HG02840 (cell line): ENCODE data around the gene EHF.

Source experiments
- ATAC-seq: cut with Tn5 transposase; IDR thresholded peaks from one replicate; pipeline ENCODE4 v1.9.1; 2021; ENCODE audit warnings: mild to moderate bottlenecking, moderate library complexity, moderate number of reproducible peaks; ENCODE audit not compliant: unreplicated experiment, low FRiP score

The EHF gene

DNA sequence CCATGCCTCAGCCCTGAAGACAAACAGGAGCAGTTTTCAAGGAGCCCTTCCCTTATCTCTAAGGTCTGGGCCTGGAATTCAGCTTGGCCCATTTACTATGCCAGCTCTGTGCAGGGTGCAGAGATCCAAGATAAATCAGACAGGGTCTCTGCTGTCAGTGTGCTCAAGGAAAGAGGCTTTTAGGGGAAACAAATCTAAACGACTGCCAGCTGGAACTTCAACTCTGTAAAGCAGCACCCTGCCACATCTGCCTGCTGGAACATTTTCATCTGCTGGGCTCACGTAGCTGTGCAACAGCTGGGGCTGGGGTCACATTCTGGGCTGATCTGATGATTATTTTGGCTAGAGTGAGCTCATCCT is 19.8 kb upstream of the EHF start:
- no peak for ATAC-seq

DNA sequence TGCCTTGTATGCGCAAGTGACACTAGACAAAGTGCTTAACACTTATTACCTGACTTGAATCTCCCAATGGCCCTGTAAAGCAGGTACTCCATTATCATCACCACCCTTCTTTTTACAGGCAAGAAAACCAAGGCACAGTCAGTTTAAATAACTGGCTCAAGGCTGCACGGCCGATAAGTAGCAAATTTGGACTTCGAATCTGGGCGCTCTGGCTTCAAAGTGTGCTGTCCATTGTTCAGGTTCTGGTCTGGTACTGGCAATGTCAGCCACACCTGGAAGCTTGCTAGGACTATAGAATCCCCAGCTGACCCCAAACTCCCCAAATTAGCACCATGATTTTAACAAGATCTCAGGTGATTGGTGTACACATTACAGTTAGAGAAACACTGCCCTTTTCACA is 19.3 kb upstream of the EHF start:
- no peak for ATAC-seq

DNA sequence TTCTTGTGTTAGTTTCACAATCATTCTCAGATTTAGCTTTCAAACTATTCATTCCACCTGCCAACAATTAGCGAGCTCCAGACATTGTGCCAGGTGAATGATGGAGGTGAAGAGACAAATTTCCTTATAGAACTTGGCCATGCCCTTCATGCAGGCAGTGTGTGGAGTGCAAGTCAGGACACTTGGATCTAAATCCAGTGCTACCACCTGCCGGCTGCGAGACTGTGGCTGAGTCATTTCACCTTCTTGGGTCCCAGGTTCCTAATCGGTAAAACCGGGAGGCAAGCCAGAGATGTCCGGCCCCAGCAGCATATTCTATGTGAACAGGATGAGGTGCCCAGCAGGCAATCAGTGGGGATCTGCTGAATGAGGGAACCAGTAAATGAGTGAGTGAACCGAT is 18.6 kb upstream of the EHF start:
- no peak for ATAC-seq

DNA sequence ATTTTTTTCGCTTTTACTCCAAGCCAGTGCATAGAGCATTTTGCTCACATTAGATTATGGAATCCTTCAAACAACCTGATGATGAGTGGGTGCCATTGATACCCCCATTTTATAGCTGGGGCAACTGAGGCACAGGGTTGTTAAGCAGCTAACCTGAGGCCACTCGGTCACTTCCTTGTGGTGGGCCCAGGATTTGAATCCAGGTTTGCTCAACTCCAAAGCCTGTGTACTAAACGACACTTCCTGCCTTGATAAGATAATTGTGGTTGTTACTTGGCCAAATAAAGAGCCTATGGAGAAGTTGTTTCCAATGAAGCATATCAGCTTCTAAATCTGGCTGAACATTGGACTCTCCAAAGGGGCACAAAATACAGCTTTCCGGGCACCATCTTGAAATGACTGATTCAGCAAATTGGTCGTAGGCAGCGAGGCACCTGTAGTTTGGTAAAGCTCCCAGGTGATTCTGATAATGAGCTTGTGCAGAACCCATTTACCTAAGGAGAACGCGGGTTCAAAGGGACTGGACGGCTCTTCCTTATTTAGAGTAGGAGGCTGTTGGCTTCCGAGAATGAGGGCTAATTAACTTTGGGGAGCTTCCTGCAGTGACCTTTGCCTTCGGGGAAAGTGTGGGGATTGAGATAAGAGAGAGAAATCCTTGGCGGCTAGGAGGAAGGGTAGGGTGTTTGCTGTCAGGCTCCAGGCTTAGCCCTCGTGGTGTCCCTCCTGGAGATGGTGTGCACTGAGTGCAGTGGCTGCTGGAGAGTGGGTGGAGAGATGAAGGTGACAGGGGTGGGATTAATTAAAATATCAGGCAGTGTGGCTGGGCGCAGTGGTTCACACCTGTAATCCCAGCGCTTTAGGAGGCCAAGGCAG is 17.5 kb upstream of the EHF start:
- ATAC-seq: no peak

DNA sequence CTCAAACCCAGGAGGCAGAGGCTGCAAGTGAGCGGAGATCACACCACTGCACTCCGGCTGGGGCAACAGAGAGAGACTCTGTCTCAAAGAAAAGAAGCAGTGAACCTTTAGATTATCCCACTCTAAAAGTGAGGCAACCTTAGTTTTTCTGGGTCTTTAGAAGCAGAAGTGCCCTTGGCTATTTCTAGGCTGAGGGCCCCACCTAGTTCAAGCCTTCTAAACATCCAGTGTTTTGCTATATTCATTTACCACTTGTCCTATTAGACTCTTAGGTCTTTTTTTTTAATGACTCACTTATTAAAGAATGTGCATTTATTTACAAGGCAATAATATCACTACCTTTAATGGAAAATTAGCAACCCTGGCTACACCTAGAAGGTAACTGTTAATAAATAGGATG is 16.7 kb upstream of the EHF start:
- no peak for ATAC-seq

DNA sequence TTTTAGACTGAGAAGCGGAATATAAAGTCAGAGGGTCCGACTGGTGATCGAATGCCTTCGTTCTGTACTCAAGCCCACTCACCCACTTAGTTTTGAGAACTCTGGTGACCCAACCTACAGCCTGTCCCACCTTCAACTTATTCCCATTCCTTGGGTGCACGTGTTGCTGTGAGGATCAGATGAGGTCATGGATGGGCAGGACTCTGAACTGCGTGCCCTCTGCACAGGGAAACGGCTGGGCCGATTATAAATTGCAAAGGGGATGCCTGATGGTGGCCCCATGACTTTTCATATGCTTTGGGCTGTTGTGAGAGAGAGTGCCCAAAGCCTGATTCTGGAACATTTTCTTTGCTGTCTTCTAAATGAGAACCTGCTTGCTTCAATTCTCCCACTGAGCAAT is 16.0 kb upstream of the EHF start:
- ATAC-seq: no peak

DNA sequence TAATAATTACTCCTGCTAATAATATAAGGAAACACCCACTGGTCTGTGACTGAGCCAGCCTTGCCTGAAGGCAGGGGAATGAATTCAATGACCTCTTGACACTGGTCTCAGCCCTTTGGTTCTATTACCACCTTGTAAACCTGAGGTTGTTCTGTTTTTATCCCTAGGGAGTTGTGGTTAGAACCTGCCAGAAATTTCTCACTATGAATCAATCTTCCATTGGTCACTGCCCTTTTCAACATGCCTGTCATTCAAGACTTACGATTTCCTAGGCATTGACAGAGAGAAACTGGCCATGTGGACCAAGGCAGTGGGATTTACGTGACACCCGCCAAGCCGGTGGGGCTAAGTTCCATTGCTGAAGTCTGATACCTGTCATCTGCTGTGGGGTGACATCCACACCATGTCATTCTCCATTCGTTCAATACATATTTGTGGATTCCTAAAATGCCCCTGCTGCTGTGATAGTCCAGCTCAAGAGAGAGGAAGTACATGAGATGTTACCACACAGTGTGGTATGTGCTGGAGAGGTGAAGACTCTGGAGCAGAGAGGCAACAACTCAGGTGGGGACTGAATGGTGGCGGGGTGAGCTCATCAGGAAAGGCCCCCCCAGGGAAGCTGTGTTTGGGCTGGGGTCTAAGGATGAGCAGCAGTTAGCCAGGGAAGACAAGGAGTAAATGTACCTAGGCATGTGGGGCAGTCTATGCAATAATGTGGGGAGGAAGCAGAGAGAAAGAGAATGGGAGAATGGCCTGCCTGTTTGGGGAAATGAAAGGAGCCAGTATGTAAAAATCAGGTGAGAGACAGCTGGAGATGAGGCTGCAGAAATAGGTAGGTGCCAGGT is 15.2 kb upstream of the EHF start:
- ATAC-seq: no peak

DNA sequence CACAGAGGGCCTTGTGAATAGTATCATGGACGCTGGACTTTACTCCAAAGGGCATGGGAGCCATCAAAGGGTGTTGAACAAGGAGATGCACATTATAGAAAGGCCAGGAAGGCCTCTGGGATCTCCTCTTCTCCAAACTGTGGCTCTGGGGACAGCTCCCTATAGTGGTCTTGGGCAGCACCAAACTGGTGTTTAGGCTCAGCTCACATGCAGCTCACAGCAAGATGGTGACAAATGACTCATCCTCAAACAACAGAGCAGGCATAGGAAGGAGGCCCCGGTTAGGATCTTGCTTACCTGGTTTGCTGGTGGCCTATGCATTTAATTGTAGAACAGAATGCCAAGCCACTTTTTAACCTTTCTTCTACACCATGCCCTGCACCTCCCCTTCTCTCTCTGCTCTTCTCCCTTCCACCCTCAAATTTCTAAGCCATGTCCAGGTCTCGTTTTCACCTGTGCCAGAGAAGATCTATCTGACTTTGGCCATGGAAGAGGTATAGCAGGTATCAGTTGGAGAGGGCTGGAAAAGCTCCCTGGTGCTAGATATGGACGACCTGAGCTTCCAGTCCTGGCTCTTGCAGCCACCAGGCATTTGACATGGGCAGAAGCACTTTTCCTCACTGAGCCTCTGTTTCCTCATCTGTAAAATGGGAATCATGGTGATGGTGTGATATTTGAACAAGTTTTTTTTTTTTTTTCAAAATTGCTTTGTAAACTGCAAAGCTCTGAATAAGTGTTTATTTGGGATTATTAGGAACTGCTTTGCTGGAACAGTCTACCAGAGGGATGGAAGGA is 14.4 kb upstream of the EHF start:
- ATAC-seq: no peak

DNA sequence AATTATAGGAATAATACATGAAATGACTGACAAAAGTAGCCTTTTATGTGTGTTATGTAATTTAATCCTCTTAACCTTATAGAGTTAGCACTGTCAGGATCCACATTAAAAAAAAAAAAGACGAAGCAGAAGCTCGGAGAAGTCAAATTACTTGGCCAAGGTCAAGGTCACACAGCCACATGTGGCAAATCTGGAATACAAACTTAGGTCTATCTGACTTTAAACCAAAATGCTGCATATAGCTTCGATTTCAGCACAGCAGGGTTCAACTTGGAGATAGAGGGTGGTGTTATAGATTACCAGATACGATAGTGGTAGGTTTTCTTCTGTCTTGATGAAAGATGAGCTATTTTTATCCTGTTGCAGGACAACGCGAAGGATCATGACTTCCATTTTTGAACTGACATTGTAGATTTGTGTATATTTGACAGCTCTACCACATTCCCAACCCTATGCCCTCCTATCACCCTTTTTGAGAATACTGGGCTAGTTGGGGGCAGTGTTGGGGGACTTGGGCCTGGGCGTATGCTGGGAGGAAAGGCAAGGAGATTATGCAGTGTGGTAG is 11.6 kb upstream of the EHF start:
- no peak for ATAC-seq

DNA sequence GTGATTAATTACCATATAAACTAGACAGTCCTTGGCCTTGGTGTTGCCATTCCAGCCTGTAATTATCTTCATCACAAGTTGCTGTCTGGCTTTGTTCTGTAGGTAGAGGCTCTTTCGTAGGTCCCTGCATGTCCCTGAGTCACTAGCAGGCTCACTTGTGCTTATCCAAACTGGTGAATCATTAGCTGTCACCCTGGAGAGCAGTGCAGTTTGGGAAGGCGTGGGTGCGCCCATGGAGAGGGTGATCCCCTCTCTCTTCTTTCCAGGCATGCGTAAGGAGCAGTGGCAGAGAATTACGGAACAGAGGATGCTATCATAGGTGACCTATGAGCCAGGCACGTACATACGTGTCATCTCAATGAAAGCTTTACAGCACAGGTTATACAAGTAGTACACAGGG is 11.0 kb upstream of the EHF start:
- no peak for ATAC-seq

DNA sequence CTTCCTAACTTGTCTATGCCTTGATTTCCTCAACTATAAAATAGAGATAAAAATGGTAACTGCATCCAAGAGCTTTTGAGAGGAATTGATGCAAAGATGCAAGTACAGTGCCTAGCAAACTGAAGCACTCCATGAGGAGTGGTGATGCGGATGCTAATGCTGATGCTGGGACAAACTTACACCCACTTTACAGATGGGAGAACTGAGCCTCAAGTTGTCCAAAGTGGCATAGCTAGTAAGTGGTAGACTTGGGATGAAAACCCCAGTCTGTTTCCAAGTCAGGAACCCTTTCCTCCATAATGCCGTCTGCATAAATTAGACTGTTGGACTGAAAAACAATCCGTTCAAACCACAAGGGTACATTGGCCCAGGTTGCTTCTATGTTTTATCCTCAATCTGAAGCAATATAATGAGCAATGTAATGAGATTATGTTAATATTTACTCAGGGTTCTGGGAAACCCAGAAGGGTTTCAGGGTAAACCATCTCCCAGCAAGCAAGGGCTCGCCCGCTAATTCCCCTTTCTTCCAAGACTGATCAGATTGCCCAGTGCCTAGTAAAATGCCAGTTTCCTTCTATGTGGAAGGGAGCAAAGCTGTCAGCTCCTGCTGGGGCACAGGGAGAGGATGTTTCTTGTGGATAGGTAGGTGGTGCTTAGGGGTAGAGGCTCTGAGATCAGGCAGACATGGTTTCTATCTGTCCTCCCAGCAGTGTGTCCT is 10.4 kb upstream of the EHF start:
- ATAC-seq: no peak

DNA sequence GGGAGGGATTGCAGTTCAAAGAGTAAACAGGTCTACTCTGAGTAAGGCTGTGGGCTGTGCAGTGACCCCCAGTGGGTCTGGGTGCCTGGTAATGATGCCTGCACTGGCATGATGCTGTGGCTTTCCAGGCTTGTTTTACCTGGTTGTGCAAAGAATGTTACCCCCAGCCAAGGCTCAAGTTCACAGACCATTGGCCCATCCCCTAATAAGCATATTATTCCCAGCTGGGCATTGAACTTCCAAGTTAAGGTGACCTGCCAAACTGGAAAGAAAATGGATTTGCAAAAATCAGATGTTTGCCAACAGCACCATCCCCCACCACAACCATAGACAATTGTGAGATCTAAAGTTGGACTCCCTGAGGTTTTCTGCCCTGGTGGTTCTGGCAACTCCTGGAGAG is 7.9 kb upstream of the EHF start:
- ATAC-seq: no peak

DNA sequence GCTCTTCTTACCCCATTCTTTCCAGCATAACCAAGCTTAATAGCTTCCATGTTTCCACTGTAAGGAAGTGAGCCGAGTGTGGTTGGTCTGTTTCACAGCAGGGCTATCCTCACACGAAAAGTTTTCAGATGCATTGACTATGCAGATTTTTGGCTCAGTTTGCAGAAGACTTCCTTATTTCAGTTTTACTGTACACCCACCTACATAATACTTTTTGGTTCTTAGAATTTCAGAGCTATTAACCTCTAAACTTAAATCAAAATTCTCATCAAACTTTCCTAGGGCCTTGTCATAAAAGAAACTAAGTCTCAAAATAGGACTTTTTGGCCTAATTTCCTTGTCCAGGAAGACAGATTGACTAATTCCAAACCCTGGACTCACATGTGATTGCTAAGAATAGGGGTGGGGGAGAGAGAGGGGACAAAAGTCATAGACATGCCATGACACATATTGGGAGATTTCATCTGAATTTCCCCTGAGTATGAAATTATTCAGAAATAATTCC is 7.3 kb upstream of the EHF start:
- ATAC-seq: no peak

DNA sequence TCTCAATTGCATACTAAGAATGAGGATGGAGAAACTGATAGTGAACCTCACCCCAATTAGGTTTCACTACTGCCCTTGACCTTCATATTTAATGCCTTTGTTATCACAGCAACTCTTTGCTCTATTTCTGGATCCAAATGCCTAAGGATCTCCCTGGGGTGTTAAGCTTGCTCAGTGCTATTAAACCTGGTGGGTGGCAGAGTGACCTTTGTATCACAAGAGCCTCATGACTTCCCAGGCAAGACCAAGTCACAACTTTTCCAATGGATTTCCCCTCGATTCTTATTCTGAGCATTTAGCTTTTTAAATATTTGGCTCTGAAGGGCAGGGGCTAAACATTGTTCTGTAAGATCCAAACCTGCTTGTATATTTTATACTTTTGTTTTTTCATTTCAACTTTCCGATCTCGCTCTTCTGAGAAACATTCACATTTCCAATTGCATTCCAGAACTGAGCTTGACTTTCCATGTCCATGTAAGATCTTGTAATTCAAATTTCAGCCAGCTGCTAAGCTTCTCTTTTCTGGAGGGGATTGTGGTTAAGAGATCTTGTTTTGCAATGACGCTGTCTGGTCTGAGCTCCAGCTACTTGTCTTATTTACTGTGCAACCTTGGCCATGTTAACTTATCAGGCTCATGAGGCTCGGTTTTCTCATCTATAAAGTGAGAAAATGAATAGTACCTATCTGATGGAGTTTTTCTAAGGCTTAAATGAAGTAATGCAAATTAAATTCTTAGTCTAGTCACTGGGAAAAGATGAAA is 6.4 kb upstream of the EHF start:
- no peak for ATAC-seq

DNA sequence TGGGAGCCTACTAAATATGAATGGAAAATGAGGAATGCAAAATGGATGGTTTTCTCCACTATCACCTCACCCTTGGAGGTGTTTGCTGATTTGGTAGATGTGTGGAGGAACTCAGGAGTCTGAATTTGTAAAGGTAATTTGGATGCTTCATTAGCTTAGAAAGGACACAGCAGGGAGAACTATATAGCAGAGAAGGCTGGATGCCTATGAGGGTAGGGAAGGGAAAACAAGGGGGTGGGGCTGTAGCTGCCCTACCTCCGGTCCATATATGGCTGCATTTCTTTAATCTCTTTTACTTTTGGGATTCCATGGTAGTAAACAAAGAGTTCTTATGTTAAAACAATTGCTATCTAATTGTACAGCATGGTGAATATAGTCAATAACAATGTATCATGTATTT is 4.8 kb upstream of the EHF start:
- ATAC-seq: no peak

DNA sequence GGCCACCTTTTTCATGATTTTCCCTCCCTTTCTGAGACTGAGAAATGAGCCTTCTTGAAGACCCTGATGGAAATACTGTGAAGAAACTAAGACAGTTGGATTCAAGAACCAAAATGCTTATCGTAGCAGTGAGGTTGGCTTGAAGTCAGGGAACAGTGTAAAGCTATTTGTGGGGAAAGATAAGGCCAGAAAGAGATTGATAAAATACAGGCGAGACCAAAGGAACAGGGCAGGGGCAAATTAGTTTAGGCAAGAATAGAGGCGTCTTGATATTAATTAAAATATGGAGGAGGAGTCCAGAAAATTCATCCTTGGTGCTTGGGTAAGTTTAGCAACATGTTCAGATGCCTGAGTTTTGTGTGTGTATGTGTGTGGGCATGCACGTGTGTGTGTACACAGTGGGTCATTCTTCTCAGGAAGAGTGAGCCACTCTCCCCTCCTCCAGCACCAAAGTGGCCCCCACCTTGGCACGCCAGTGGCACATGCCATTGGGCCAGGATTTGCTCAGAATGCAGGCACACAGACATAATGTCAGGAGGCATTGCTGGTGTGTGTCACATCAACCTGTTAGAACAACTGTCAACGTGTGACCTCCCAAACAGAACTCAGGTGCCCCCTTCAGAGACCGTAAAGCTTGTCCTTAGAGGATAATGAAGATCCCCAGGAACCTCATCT is 3.9 kb upstream of the EHF start:
- ATAC-seq: no peak

DNA sequence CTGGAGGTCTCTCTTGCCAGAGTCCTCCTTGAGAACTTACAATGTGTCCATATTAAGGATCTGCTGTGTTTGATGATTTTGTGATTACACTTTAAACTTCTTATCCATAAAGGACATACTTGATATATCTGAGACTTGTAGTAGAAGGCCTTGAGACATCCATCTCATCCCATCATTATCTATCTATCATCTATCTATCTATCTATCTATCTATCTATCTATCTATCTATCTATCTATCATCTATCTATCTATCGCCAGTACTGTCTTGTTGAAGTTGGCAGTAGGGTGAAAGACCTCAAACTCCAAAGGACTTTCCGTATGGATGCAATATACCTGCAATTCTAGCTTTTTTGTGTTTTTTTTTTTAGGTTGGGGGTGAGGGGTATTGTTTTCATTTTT is 2.5 kb upstream of the EHF start:
- ATAC-seq: no peak

DNA sequence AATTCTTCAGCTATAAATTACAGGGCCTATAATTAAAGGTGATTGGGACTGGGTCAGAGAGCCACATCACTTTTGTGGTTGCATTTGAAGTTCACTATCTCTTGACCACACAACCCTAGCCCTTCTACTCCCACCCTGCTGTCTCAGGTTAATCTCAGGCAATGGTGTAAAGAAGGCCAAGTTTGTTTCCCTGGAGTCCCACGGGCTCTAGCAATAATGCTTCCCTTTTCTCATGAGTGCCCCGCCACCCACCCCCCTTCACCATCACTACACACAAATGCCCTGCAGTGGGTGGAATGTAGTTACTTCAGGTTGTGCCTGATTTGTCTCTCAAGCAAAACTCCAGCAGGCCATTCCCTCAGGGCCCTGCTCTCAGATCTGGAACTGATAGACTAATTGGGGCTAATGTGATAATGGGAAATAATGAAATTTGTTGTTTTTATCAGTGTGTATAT is 1.8 kb upstream of the EHF start:
- ATAC-seq: no peak

DNA sequence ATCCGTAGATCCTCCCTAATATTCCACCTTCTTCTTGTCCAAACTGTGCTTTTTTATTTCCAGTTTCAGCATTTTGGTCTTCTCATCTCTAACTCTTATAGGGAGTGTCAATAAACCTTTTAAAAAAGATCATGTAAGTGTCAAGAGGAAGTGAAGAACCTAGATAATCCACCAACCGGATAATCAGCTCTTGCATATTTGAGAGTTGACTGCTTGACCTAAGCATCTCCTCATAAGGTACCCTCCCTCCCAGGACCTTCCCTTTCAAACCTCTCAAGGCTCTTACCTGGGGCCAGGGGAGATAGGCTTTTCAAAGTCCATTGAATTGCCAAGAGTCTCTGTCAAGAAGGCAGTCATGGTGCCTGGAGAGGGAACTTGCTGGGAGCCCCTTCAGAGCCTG is 691 bp upstream of the EHF start:
- ATAC-seq: no peak
